Panc1 (cell line): ENCODE measurements around the gene MMD2.

Source experiments
- CTCF ChIP-seq: fragments of 450-650 bp; IDR thresholded peaks from 2 replicates; pipeline ENCODE4 v1.5.1; 2017; ENCODE audit warnings: mild to moderate bottlenecking
- POLR2AphosphoS5 ChIP-seq: IDR thresholded peaks from 2 replicates; pipeline ENCODE4 v1.6.1; 2012; ENCODE audit warnings: mild to moderate bottlenecking, low read depth, low read length, moderate library complexity
- REST ChIP-seq, 2 experiments: IDR thresholded peaks; 2 replicates each; pipeline ENCODE4 v1.6.1; 2011 to 2012; ENCODE audit warnings: low read depth in 2 of 2, control low read depth in 1 of 2, low read length in 1 of 2, mild to moderate bottlenecking in 1 of 2, moderate library complexity in 1 of 2; ENCODE audit not compliant: insufficient read depth in 1 of 2
- SIN3A ChIP-seq: IDR thresholded peaks from 2 replicates; pipeline ENCODE4 v1.6.1; 2012; ENCODE audit warnings: low read depth, mild to moderate bottlenecking, low read length, moderate library complexity, borderline replicate concordance; ENCODE audit not compliant: insufficient read depth
- TCF7L2 ChIP-seq: IDR thresholded peaks from 2 replicates; pipeline ENCODE4 v1.6.1; 2011; ENCODE audit warnings: mild to moderate bottlenecking, low read depth, low read length, inconsistent platforms

DNA sequence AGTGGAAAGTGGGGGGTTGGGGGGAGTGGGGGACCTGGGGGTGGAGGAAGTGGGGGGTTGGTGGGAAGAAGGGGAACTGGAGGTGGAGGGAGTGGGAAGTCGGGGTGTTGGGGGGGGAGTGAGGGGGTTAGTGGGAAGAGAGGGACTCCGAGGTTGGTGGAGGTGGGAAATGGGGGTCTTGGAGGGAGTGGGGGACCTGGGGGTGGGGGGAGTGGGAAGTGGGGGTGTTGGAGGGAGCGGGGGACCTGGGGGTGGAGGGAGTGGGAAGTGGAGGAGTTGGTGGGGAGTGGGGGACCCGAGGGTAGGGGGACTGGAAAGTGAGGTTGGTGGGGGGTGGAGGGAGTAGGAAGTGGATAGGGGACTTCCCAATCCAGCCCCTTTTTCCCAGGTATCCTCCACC, 906 bp upstream of the MMD2 start:
- TF ChIP-seq CTCF (no peak), REST (IDR thresholded peaks at IDR 0.05; ENCODE audit: insufficient read depth in 1 of 2, low read depth in 2 of 2, low read length in 1 of 2) (no peak), SIN3A (no peak), POLR2AphosphoS5 (no peak), TCF7L2 (no peak)
